Ishikawa (cell line): ENCODE results near the gene C22orf31.

ENCODE experiments used
- CEBPB ChIP-seq: IDR thresholded peaks from 2 replicates; pipeline ENCODE4 v1.6.1; 2012
- CREB1 ChIP-seq: IDR thresholded peaks from 2 replicates; pipeline ENCODE4 v1.6.1; 2012; ENCODE audit warnings: low read depth
- EGR1 ChIP-seq: IDR thresholded peaks from 2 replicates; pipeline ENCODE4 v1.6.1; 2012
- EP300 ChIP-seq: IDR thresholded peaks from 2 replicates; pipeline ENCODE4 v1.6.1; 2012; ENCODE audit warnings: borderline replicate concordance
- FOXM1 ChIP-seq: IDR thresholded peaks from 2 replicates; pipeline ENCODE4 v1.6.1; 2012; ENCODE audit warnings: low read depth, borderline replicate concordance
- NFIC ChIP-seq: IDR thresholded peaks from 2 replicates; pipeline ENCODE4 v1.6.1; 2012
- RAD21 ChIP-seq: IDR thresholded peaks from 2 replicates; pipeline ENCODE4 v1.6.1; 2012; ENCODE audit warnings: low read depth
- REST ChIP-seq: IDR thresholded peaks from 2 replicates; pipeline ENCODE4 v1.6.1; 2012; ENCODE audit warnings: low read depth, mild to moderate bottlenecking
- TAF1 ChIP-seq: IDR thresholded peaks from 2 replicates; pipeline ENCODE4 v1.6.1; 2012; ENCODE audit warnings: low read depth, mild to moderate bottlenecking
- TCF12 ChIP-seq: IDR thresholded peaks from 2 replicates; pipeline ENCODE4 v1.6.1; 2012; ENCODE audit warnings: low read depth
- TEAD4 ChIP-seq: IDR thresholded peaks from 2 replicates; pipeline ENCODE4 v1.6.1; 2012
- YY1 ChIP-seq: IDR thresholded peaks from 2 replicates; pipeline ENCODE4 v1.6.1; 2012; ENCODE audit warnings: low read depth
- ZBTB7A ChIP-seq: IDR thresholded peaks from 2 replicates; pipeline ENCODE4 v1.6.1; 2012; ENCODE audit warnings: low read depth
- TF ChIP-seq, protein P1 (sequence below): IDR thresholded peaks from 2 replicates; pipeline ENCODE4 v1.6.1; 2012
- TF ChIP-seq, protein P2 (sequence below): IDR thresholded peaks from 2 replicates; pipeline ENCODE4 v1.6.1; 2012

Gene C22orf31

DNA sequence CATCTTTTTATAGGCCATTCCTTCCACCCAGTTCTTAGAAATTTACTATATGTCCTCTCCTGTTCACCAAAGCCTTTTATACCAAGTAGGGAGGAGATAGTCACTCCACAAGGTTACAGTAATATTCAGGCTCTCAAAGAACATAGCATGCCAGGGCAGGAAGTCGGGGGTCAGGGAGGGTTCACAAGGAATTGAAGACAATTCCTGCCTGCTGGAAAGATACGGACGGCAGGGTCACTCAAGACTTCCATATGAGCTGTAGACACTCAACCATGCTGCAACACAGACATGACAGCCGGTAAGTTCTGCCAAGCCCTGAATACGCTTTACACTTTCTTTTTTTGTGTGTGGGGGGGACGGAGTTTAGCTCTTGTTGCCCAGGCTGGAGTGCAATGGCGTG lies 700 bp downstream of the C22orf31 start:
- TF ChIP-seq EGR1, result no peak
- TF ChIP-seq CREB1, result no peak
- no peak for TF ChIP-seq TCF12
- no peak for TF ChIP-seq TEAD4
- no peak for TF ChIP-seq YY1

DNA sequence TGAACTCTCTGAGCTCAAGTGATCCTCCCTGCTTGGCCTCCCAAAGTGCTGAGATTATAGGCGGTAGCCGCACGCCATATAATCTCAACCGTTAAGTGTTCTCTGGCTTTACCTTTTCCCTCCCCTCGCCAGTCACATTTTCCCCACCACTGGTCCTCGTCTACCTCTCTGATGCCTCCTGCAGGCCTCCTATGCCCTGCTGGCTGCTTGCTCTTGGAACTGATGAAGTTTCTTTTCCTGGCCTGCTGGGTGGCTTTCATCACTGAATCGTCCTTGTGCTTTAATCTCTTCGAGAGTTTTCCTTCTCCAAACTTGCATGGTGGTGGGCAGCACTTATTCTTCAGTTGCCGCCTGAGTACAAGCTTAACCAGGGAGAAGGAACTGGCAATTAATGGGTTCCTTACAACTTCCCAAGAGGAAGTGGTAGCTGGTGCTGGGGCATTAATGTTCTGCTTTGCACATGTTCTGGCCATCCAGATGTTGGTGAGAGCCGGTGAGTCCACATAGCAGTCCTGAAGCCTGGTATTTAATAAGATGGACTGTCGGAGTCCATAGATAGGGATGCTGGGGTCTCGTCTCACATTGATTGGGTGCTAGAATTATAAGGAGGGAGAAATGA lies 1.3 kb downstream of the C22orf31 start:
- no peak for TF ChIP-seq TEAD4
- no peak for TF ChIP-seq CREB1
- no peak for TF ChIP-seq ZBTB7A
- no peak for TF ChIP-seq TCF12

- no peak for TF ChIP-seq CEBPB
These were observed 5.2 kb downstream of the C22orf31 start for GRCh38 chr22:29056472-29056871.

GRCh38 chr22:29055192-29055830 lies 6.3 kb downstream of the C22orf31 start:
- TF ChIP-seq EGR1 (no peak), FOXM1 (no peak), CREB1 (no peak), RAD21 (no peak), YY1 (no peak), NFIC (no peak), CEBPB (no peak), EP300 (no peak), TAF1 (no peak), TCF12 (no peak), REST (no peak), ZBTB7A (no peak), TEAD4 (no peak)
- TF ChIP-seq, protein P1, sequence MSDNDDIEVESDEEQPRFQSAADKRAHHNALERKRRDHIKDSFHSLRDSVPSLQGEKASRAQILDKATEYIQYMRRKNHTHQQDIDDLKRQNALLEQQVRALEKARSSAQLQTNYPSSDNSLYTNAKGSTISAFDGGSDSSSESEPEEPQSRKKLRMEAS, result no peak
- TF ChIP-seq, protein P2, sequence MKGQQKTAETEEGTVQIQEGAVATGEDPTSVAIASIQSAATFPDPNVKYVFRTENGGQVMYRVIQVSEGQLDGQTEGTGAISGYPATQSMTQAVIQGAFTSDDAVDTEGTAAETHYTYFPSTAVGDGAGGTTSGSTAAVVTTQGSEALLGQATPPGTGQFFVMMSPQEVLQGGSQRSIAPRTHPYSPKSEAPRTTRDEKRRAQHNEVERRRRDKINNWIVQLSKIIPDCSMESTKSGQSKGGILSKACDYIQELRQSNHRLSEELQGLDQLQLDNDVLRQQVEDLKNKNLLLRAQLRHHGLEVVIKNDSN, result no peak

- TF ChIP-seq, protein P2, result no peak
- TF ChIP-seq ZBTB7A (no peak), NFIC (no peak), FOXM1 (no peak)
These were observed 7.3 kb downstream of the C22orf31 start for GRCh38 chr22:29054251-29054767.

- no peak for TF ChIP-seq FOXM1
- no peak for TF ChIP-seq ZBTB7A
- TF ChIP-seq CREB1, result no peak
- TF ChIP-seq CEBPB, result no peak
- no peak for TF ChIP-seq RAD21
- no peak for TF ChIP-seq EGR1
- TF ChIP-seq TAF1, result no peak
- TF ChIP-seq REST, result no peak
- TF ChIP-seq EP300, result no peak
- TF ChIP-seq NFIC, result no peak
These were observed 8.5 kb downstream of the C22orf31 start for GRCh38 chr22:29053048-29053702.
